Mesendoderm (in vitro differentiated cells): Measurements from ENCODE around the gene TRAPPC11.

Experiments used
- DNase-seq: peaks from one replicate; pipeline ENCODE4 v3.0.0; 2013
- H2AK5ac ChIP-seq: 2 replicates; pipeline ENCODE4 v1.6.1; 2013; ENCODE audit warnings: low read length, inconsistent platforms
- H2BK120ac ChIP-seq: 2 replicates; pipeline ENCODE4 v1.6.1; 2013; ENCODE audit warnings: low read depth, mild to moderate bottlenecking, low read length, moderate library complexity, mixed read lengths
- H2BK15ac ChIP-seq: replicated peaks from 2 replicates; pipeline ENCODE4 v1.6.1; 2013; ENCODE audit warnings: low read depth, mild to moderate bottlenecking, moderate library complexity
- H2BK5ac ChIP-seq: 2 replicates; pipeline ENCODE4 v1.6.1; 2013; ENCODE audit warnings: low read length, inconsistent platforms
- H3K18ac ChIP-seq: 2 replicates; pipeline ENCODE4 v1.6.1; 2013; ENCODE audit warnings: mild to moderate bottlenecking, low read length, mixed read lengths
- H3K23ac ChIP-seq: one replicate; pipeline ENCODE4 v1.6.1; 2013; ENCODE audit warnings: low read length
- H3K27ac ChIP-seq: 2 replicates; pipeline ENCODE4 v1.5.1; 2013; ENCODE audit warnings: low read depth, mild to moderate bottlenecking, inconsistent platforms, low read length, moderate library complexity
- H3K27me3 ChIP-seq: 2 replicates; pipeline ENCODE4 v1.6.1; 2013; ENCODE audit warnings: low read length, control low read depth, mild to moderate bottlenecking, inconsistent platforms; ENCODE audit not compliant: insufficient read depth, poor library complexity
- H3K36me3 ChIP-seq: 2 replicates; pipeline ENCODE4 v1.6.1; 2013; ENCODE audit warnings: low read length, inconsistent platforms; ENCODE audit not compliant: control insufficient read depth, insufficient read depth
- H3K4ac ChIP-seq: one replicate; pipeline ENCODE4 v1.6.1; 2013; ENCODE audit warnings: low read depth, mild to moderate bottlenecking, low read length, moderate library complexity
- H3K4me1 ChIP-seq: 2 replicates; pipeline ENCODE4 v1.6.1; 2013; ENCODE audit warnings: low read depth, low read length, inconsistent platforms; ENCODE audit not compliant: control insufficient read depth
- H3K4me2 ChIP-seq: 2 replicates; pipeline ENCODE4 v1.6.1; 2013; ENCODE audit warnings: low read length
- H3K4me3 ChIP-seq: 2 replicates; pipeline ENCODE4 v1.5.1; 2013; ENCODE audit warnings: mild to moderate bottlenecking, low read length
- H3K56ac ChIP-seq: one replicate; pipeline ENCODE4 v1.6.1; 2013; ENCODE audit warnings: low read length
- H3K79me1 ChIP-seq: 2 replicates; pipeline ENCODE4 v1.6.1; 2013; ENCODE audit warnings: low read length, inconsistent platforms
- H3K79me2 ChIP-seq: 2 replicates; pipeline ENCODE4 v1.6.1; 2013; ENCODE audit warnings: mild to moderate bottlenecking, low read length; ENCODE audit not compliant: control insufficient read depth, insufficient read depth
- H3K9ac ChIP-seq: 2 replicates; pipeline ENCODE4 v1.6.1; 2013; ENCODE audit warnings: low read length, inconsistent platforms
- H4K5ac ChIP-seq: one replicate; pipeline ENCODE4 v1.6.1; 2013; ENCODE audit warnings: low read length
- H4K8ac ChIP-seq: one replicate; pipeline ENCODE4 v1.6.1; 2013; ENCODE audit warnings: low read depth, mild to moderate bottlenecking, control low read depth, low read length, moderate library complexity
- WGBS: extraction: QIAGEN DNeasy Blood & Tissue Kit; methylation state at CpG from one replicate; pipeline ENCODE4 v1.1.7; 2013; ENCODE audit warnings: low lambda C conversion rate, missing lambda C conversion rate; ENCODE audit not compliant: insufficient coverage; ENCODE audit errors: extremely low coverage; 5-methylcytosine and 5-hydroxymethylcytosine counted together

The TRAPPC11 gene

DNA sequence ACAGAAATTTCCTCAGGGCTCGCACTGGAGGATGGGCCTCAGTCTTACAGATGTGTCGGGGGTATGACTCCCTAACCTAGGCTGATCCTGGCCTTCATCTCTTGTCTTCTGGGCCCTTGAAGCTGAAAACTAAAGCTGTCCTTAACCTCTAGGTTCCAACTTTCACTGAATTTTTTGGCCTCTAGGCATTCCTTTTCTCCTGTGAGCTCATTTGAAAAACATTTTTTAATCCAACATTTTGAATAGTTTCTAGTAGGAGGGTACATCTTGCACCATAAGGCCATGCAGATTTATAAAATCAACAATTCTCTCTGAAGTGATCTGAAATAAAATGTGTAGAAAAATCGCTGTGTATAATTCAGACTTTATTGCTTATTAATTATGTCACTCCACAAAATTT lies 19.8 kb upstream of the TRAPPC11 start:
- WGBS = no CpG with 5 or more reads among the region's 3 CpGs
- H3K79me2 ChIP-seq = no peaks in the 10 kb centered on the region
- H3K4me3 ChIP-seq = no peak overlapping the region

GRCh38 chr4:183645326-183645725 lies 13.8 kb upstream of the TRAPPC11 start:
- no peak overlapping the region for H4K8ac ChIP-seq
- H2AK5ac ChIP-seq = no peak overlapping the region
- no CpG with 5 or more reads among the region's 7 CpGs for WGBS
- DNase-seq = no peak
- H3K9ac ChIP-seq = no peak overlapping the region
- H3K4me1 ChIP-seq = no peaks in the 10 kb centered on the region
- no peak overlapping the region for H2BK120ac ChIP-seq
- no peaks in the 10 kb centered on the region for H3K27me3 ChIP-seq
- no peak overlapping the region for H4K5ac ChIP-seq
- H3K79me2 ChIP-seq = no peaks in the 10 kb centered on the region
- no peak overlapping the region for H3K18ac ChIP-seq
- H2BK5ac ChIP-seq = no peak overlapping the region
- H3K4me3 ChIP-seq = no peak overlapping the region
- no peaks in the 10 kb centered on the region for H3K79me1 ChIP-seq
- peaks cover 1% of the 10 kb centered on the region for H3K36me3 ChIP-seq
- no peak overlapping the region for H2BK15ac ChIP-seq
- no peak overlapping the region for H3K56ac ChIP-seq
- H3K27ac ChIP-seq = no peak overlapping the region
- no peak overlapping the region for H3K4ac ChIP-seq
- H3K23ac ChIP-seq = no peak overlapping the region
- H3K4me2 ChIP-seq = no peak overlapping the region

More for the DNA sequence above, 19.8 kb upstream of the TRAPPC11 start:
- H3K36me3 ChIP-seq = peaks cover 1% of the 10 kb centered on the region
- H3K4me2 ChIP-seq = no peak overlapping the region
- no peak overlapping the region for H2AK5ac ChIP-seq
- H3K18ac ChIP-seq = no peak overlapping the region
- no peak for DNase-seq
- no peak overlapping the region for H4K5ac ChIP-seq
- no peak overlapping the region for H3K9ac ChIP-seq
- H2BK15ac ChIP-seq = no peak overlapping the region
- H2BK120ac ChIP-seq = no peak overlapping the region
- H3K4me1 ChIP-seq = no peaks in the 10 kb centered on the region
- H3K27ac ChIP-seq = no peak overlapping the region
- no peak overlapping the region for H4K8ac ChIP-seq
- H3K4ac ChIP-seq = no peak overlapping the region
- no peak overlapping the region for H2BK5ac ChIP-seq
- H3K56ac ChIP-seq = no peak overlapping the region
- H3K27me3 ChIP-seq = no peaks in the 10 kb centered on the region
- H3K23ac ChIP-seq = no peak overlapping the region
- no peaks in the 10 kb centered on the region for H3K79me1 ChIP-seq

GRCh38 chr4:183657564-183657963 lies 1.5 kb upstream of the TRAPPC11 start:
- Histone ChIP-seq H3K56ac (peak overlapping the region; percentile 2), H2BK120ac (no peak overlapping the region), H3K4me3 (no peak overlapping the region), H4K8ac (no peak overlapping the region), H2BK15ac (no peak overlapping the region), H3K4me1 (peaks cover 2% of the 10 kb centered on the region), H3K36me3 (peaks cover 2% of the 10 kb centered on the region), H3K9ac (peak overlapping the region; percentile 7), H2AK5ac (no peak overlapping the region), H3K23ac (no peak overlapping the region), H3K18ac (no peak overlapping the region), H3K27ac (no peak overlapping the region), H4K5ac (no peak overlapping the region), H3K27me3 (no peaks in the 10 kb centered on the region), H3K4ac (no peak overlapping the region), H2BK5ac (no peak overlapping the region), H3K79me2 (peaks cover 4% of the 10 kb centered on the region), H3K4me2 (no peak overlapping the region), H3K79me1 (peaks cover 6% of the 10 kb centered on the region)
- no CpG with 5 or more reads among the region's 3 CpGs for WGBS
- no peak for DNase-seq

DNA sequence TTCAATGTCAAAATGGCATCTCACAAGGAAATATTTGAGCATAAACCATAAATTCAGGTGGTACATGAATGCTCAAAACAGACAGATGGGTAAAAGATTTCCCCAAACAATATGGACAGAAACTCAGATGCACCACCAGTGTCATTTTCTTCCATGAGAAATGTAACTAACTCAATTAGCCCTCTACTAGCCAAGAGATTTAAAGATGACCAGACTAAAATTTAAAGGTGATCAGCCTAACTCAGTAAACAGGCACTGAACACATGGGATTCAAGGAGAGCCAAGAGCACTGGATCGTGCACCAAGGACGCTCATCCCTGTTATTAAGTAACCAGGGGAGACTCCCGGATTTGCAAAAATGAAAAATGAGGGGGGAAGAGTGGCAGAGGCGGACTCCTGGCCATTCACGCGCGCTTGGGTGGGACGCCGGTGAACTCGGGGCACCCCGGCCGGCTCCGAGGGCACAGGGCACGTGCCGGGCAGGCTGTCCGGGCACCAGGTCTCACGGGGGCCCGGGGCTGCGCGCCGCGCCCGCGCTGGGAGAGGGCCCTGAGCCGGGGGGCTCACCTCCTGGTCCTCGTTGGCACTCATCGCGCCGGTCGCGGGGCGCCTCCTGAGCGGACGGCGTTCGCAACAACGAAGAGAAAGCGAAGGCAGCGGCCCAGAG lies 598 bp upstream of the TRAPPC11 start:
- H2BK15ac ChIP-seq = no peak overlapping the region
- no peaks in the 10 kb centered on the region for H3K27me3 ChIP-seq
- H3K79me1 ChIP-seq = peaks cover 6% of the 10 kb centered on the region
- H2BK120ac ChIP-seq = no peak overlapping the region
- no peak overlapping the region for H2BK5ac ChIP-seq
- no peak overlapping the region for H4K8ac ChIP-seq
- H3K4ac ChIP-seq = peak overlapping the region; percentile 88
- no peak overlapping the region for H2AK5ac ChIP-seq
- H3K27ac ChIP-seq = no peak overlapping the region
- H3K18ac ChIP-seq = peak overlapping the region; percentile 63
- peak overlapping the region; percentile 81 for H3K4me3 ChIP-seq
- peak; percentile 29 for DNase-seq
- peaks cover 2% of the 10 kb centered on the region for H3K36me3 ChIP-seq
- H3K23ac ChIP-seq = peak overlapping the region; percentile 66
- peak overlapping the region; percentile 93 for H3K56ac ChIP-seq
- peak overlapping the region; percentile 59 for H3K4me2 ChIP-seq
- H3K9ac ChIP-seq = peak overlapping the region; percentile 95
- H3K4me1 ChIP-seq = peaks cover 2% of the 10 kb centered on the region
- peaks cover 4% of the 10 kb centered on the region for H3K79me2 ChIP-seq
- no peak overlapping the region for H4K5ac ChIP-seq
- WGBS = no CpG with 5 or more reads among the region's 39 CpGs

DNA sequence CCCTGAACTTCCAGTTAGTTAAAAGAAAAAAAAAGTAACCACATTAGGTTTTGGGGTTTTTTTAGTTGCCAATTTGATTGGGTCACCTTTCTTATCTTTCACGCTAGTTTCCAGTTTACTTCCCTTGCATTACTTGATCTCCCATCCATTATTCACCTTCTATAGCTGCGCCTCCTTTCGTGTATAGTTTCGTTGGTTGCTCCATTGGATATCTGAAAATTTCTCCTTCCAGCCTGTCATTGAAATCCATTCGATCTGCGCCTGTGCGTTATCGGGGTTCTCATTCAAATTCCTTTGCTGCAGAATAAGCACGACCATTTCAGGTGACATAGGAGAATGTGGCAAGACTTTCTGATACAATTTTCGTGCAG lies 764 bp downstream of the TRAPPC11 start:
- Histone ChIP-seq H3K4me1 (peaks cover 2% of the 10 kb centered on the region), H3K4me2 (peak overlapping the region; percentile 97), H3K18ac (no peak overlapping the region), H3K4ac (no peak overlapping the region), H2AK5ac (no peak overlapping the region), H4K8ac (no peak overlapping the region), H3K56ac (peak overlapping the region; percentile 95), H2BK15ac (no peak overlapping the region), H3K27me3 (no peaks in the 10 kb centered on the region), H2BK5ac (no peak overlapping the region), H3K9ac (peak overlapping the region; percentile 95), H3K79me1 (peaks cover 6% of the 10 kb centered on the region), H3K4me3 (peak overlapping the region; percentile 97), H3K27ac (no peak overlapping the region), H3K23ac (peak overlapping the region; percentile 45), H3K79me2 (peaks cover 4% of the 10 kb centered on the region), H3K36me3 (peaks cover 2% of the 10 kb centered on the region), H4K5ac (peak overlapping the region; percentile 75), H2BK120ac (no peak overlapping the region)
- WGBS = no CpG with 5 or more reads among the region's 10 CpGs
- DNase-seq = no peak

- H3K56ac ChIP-seq = no peak overlapping the region
- no peak overlapping the region for H2BK120ac ChIP-seq
- H2BK5ac ChIP-seq = no peak overlapping the region
- H3K23ac ChIP-seq = no peak overlapping the region
- no peaks in the 10 kb centered on the region for H3K4me1 ChIP-seq
- no peak overlapping the region for H4K8ac ChIP-seq
- H3K36me3 ChIP-seq = peaks cover 1% of the 10 kb centered on the region
- no peak overlapping the region for H3K4me2 ChIP-seq
- no peaks in the 10 kb centered on the region for H3K27me3 ChIP-seq
- DNase-seq = no peak
- no peak overlapping the region for H3K18ac ChIP-seq
- H2BK15ac ChIP-seq = no peak overlapping the region
- H3K4me3 ChIP-seq = no peak overlapping the region
- no peak overlapping the region for H3K27ac ChIP-seq
- H3K79me1 ChIP-seq = no peaks in the 10 kb centered on the region
- no peak overlapping the region for H4K5ac ChIP-seq
- no peak overlapping the region for H3K4ac ChIP-seq
- no peak overlapping the region for H3K9ac ChIP-seq
- H3K79me2 ChIP-seq = no peaks in the 10 kb centered on the region
- WGBS = no CpG with 5 or more reads among the region's 1 CpG
- no peak overlapping the region for H2AK5ac ChIP-seq
Observed at GRCh38 chr4:183666088-183666487, 7.0 kb downstream of the TRAPPC11 start.
